ENCODE results near the gene MRPL34. TPM values are rescaled to one million over a fixed set of nuclear protein-coding genes. Genes with fewer than 3 reads are reported as not detected.

MRPL34 gene
- total and polyA plus RNA-seq, 3 experiments from 2014 or later: 136 to 227 (median 138) TPM

DNA sequence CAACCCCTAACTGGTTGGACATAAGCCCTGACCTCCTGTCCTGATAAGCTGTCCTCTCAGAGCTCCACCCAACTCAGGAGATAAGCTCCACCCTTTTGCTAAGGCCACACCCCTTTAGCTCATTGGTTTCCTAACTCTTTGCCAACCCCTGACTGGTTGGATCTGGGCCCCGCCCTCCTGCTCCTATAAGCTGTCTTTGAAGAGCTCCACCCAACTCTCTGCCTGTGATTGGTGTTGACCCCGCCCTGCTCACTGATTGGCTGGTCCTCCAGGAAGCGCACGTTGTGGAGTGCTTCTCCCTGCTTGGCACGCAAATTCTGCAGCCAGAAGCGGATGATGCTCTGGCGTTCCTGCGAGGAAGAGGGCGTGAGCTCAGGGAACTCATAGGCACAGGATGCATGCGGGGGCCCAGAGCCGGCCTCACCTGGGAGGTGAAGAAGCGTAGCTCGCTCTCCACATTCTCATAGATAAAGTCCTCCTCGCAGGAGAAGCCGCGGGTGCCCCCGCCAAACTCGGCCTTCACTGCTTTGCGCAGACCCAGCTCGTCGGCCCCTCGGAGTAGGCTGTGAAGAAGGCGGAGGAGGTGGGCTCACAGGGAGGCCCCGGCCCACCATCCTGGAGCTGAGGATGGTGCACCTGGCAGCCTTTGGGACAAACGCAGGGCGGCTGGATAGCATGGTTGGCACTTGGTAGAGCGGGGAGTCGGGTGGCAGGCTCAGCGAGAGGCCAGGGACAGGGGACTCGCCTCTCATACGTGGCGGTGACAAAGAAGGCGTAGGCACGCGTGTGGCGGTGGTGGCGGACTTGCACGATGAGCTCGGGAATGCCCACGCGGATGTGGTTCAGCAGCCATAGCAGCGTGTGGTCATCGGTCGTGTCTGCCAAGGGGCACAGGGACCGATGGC is 27.3 kb downstream of the MRPL34 start:
- Mint-ChIP-seq H3K9me3 (no peaks in the 10 kb centered on the region), H3K4me3 (peak overlapping the region in 5 of 7 donors; percentile 20 to 89 (median 57)), H3K27ac (peak overlapping the region in 2 of 8 donors; percentile 37 to 38), H3K27me3 (no peaks in the 10 kb centered on the region), H3K4me1 (peaks cover 32 to 57% (median 33%) of the 10 kb centered on the region in 3 donors), H3K36me3 (peaks cover 0 to 13% (median 3%) of the 10 kb centered on the region in 3 donors)
- no peak overlapping the region for H3K4me3 ChIP-seq (ENCODE audit: low read length)
- no peaks in the 10 kb centered on the region for H3K9me3 ChIP-seq (ENCODE audit: low read length)
- H3K27me3 ChIP-seq (ENCODE audit: insufficient read depth, low read length, poor library complexity, severe bottlenecking): no peaks in the 10 kb centered on the region
- ChIA-PET POLR2A (interaction anchor here (0.8 to 2.1 kb wide), 4 partner anchors 23 to 259 kb away, joined by 3 to 9 read pairs (median 4); partner anchors contain the start of gene DDA1), CTCF (interaction anchor here (0.7 to 3.2 kb wide), 8 partner anchors 11 to 257 kb away, joined by 3 to 13 read pairs (median 4); partner anchors contain the start of genes BABAM1, DDA1, HAUS8 and MRPL34)
- H3K4me1 ChIP-seq (ENCODE audit: insufficient read depth, low read length): peaks cover 25% of the 10 kb centered on the region
- no peaks in the 10 kb centered on the region for H3K36me3 ChIP-seq (ENCODE audit: insufficient read depth, low read length)
- no peak overlapping the region for H3K27ac ChIP-seq (ENCODE audit: low read depth, low read length)
- DNase-seq: peak in 1 of 5 donors; percentile 34

DNA sequence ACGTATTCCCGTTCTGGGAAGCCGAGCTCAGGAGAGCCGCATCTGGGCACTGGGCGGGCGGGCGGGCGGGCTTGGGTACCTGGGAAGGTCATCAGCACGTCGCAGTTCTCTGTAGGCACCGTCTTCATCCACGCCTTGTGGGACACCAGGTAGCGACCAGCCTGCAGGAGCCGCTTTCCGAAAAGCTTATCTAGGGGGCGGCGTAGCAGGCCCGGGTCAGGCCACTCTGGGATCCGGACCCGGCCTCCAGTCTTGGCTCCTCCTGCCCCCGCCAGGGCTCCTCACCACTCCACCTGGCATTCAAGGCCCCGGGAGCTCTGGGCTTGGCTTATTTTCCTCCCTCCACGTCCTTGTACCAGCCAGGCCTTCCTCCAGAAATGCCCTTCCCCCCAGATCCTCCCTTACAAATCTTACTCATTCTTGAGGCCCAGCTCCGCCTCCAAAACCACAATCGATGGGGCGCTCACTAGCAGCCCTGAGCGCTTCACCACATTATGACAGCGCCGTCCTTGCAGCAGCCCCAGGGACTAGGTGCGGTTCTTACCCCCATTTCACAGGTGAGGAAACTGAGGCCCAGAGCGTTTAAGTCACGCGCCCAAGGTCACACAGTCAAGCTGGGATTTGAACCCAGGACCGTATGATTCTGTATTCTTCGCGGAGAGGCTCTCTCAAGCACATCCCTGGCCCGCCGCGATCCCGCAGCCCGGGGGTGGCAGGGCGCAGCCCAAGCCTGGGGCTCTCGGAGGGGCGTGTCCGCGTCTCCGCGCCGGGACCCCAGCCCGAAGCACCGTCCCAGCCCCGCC is 28.1 kb downstream of the MRPL34 start:
- Histone ChIP-seq H3K4me1 (ENCODE audit: insufficient read depth, low read length) (peaks cover 32% of the 10 kb centered on the region), H3K9me3 (ENCODE audit: low read length) (no peaks in the 10 kb centered on the region), H3K27ac (ENCODE audit: low read depth, low read length) (peak overlapping the region; percentile 74), H3K36me3 (ENCODE audit: insufficient read depth, low read length) (no peaks in the 10 kb centered on the region), H3K4me3 (ENCODE audit: low read length) (peak overlapping the region; percentile 82), H3K27me3 (ENCODE audit: insufficient read depth, low read length, poor library complexity, severe bottlenecking) (no peaks in the 10 kb centered on the region)
- Mint-ChIP-seq H3K36me3 (peaks cover 0 to 13% (median 3%) of the 10 kb centered on the region in 3 donors), H3K9me3 (no peaks in the 10 kb centered on the region), H3K27ac (peak overlapping the region in 7 of 8 donors; percentile 34 to 89 (median 85)), H3K4me3 (peak overlapping the region; percentile 86 to 93 (median 89)), H3K4me1 (peaks cover 32 to 65% (median 33%) of the 10 kb centered on the region in 3 donors), H3K27me3 (no peaks in the 10 kb centered on the region)
- peak; percentile 42 to 85 (median 48) for DNase-seq
- POLR2A ChIA-PET: interaction anchor here (1.3 to 2.1 kb wide), 4 partner anchors 25 to 259 kb away, joined by 3 to 9 read pairs (median 4); partner anchors contain the start of gene DDA1
- CTCF ChIA-PET: interaction anchor here (0.7 to 3.2 kb wide), 8 partner anchors 12 to 258 kb away, joined by 3 to 13 read pairs (median 4); partner anchors contain the start of genes BABAM1, DDA1, HAUS8 and MYO9B

DNA sequence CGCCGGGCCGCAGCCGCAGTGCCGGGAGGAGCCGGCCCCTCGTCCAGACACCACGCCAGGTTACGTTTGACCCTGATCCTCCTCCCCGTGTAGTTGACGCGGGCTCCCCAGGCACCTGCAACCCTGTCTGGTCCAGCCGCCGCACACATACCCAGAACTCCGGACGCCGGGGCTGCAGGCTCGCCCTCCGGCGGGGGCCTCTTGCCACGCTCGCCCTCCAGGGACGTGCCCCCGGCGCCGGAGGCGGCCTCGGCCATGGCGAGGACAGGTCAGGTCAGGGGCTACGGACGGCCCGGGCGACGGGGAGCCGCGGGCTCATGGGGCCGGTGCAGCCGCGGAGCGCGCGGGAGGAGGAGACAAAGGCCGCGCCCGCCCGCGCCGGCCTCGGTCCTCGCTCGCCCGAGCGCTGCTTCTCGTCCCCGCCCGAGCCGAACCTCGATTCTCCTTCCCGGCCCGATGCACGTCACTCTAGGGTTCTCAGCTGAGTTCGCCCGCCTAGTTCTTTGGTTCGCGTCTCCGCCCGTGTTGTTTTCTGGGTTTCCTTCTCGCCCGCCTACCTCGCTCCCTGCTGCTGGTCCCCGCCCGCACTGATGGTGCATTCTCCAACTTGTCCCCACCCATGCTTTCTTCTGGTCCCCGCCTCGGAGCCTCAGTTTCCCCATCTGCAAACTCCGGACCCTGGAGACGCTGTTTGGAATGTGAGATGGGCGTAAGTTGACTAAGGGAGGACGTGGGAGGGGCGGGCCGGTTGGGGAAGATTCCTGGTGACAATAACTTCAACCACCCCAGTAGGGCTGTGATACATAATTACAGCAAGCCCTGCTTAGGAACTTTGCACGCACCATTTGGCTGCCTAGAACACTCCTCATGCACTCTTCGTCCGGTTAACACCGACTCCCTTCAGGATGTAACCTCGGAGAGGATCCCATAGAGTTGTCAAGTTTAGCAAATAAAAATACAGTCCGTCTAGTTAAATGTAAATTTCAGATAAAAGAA is 29.0 kb downstream of the MRPL34 start, which contains the start of gene ANO8:
ANO8 (minus strand) TSS at position 442 of the 996 bp plus-strand sequence; CDS start at position 257, 185 bp downstream.
- CTCF ChIA-PET: interaction anchor here (0.8 to 3.2 kb wide), 9 partner anchors 10 to 131 kb away, joined by 3 to 13 read pairs (median 4); partner anchors contain the start of gene DDA1
- H3K4me1 ChIP-seq (ENCODE audit: insufficient read depth, low read length): peaks cover 25% of the 10 kb centered on the region

DNA sequence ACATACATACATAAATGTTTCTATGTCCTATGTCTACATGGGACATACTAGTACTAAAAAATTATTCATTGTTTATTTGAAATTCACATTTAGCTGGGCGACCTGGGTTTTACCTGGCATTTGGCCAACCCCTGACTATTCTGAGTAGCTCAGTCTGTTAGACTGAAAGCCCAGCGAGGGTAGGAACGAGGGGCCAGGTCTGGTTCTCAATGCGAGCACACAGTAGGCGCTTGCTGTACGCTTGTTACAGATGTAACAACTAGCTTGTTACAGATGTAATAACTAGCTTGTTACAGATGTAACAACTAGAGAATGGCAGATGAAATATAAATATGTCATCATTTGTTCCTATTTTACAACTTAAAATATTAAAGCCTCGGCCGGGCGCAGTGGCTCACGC is 29.9 kb downstream of the MRPL34 start:
- peak overlapping the region; percentile 74 for H3K27ac ChIP-seq (ENCODE audit: low read depth, low read length)
- H3K4me3 Mint-ChIP-seq: peak overlapping the region in 6 of 7 donors; percentile 32 to 94 (median 88)

More for the DNA sequence above, 29.0 kb downstream of the MRPL34 start, which contains the start of gene ANO8:
- Histone ChIP-seq H3K4me3 (ENCODE audit: low read length) (peak within 1 kb of the TSS; percentile 82), H3K36me3 (ENCODE audit: insufficient read depth, low read length) (no peaks in the 10 kb centered on the region), H3K9me3 (ENCODE audit: low read length) (no peaks in the 10 kb centered on the region), H3K27ac (ENCODE audit: low read depth, low read length) (peak within 1 kb of the TSS; percentile 74), H3K27me3 (ENCODE audit: insufficient read depth, low read length, poor library complexity, severe bottlenecking) (no peaks in the 10 kb centered on the region)
- POLR2A ChIA-PET: interaction anchor here (0.6 to 2.1 kb wide), 5 partner anchors 11 to 151 kb away, joined by 3 to 13 read pairs (median 4); partner anchors contain the start of genes DDA1 and MRPL34
- H3K27me3 Mint-ChIP-seq: no peaks in the 10 kb centered on the region
- no peaks in the 10 kb centered on the region for H3K9me3 Mint-ChIP-seq
- H3K4me3 Mint-ChIP-seq: peak within 1 kb of the TSS; percentile 88 to 94 (median 90)
- DNase-seq: peak; percentile 87 to 96 (median 93)
- H3K36me3 Mint-ChIP-seq: peaks cover 0 to 13% (median 3%) of the 10 kb centered on the region in 3 donors
- peak within 1 kb of the TSS; percentile 80 to 89 (median 86) for H3K27ac Mint-ChIP-seq
- H3K4me1 Mint-ChIP-seq: peaks cover 31 to 58% (median 33%) of the 10 kb centered on the region in 3 donors

DNA sequence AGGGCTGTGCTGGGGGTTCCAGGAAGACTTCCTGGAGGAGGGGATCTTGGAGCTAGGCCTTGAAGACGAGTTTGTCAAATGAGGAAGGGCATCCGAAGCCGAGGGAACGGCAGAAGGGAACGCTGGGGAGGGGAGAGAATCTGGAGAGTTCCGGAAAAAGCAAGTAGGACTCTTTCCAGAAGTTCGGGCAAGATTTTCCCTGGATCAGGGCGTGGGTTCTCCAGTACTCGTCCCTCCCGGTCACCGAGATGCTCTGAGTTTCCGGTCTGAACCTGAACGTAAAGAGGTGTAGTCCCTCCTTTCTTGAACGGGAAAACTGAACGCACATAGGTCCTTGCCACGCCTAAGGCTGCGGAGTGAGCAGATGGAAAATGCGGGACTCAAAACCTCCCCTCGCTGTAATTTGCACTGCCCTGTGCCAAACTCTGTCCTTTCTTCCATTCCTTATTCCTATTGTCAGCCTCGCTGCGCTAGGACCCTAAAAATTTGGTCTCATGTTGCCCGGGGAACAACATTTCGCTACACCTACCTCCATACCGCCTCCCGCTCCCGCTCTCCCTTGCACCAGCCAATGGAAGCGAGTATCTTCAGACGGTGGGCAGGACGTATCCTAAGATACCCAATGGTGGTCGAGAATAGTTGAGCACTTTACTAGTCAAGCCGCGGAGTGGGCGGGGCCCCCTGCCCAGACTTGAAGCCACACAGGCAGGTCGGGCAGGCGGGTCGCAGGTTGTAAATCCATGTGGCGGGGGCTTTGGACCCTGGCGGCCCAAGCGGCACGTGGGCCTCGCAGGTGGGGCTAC is 31.4 kb downstream of the MRPL34 start, which contains the start of gene GTPBP3:
GTPBP3 (plus strand) TSS at position 682 of the 803 bp plus-strand sequence; CDS start at position 741, 59 bp downstream.
- H3K36me3 ChIP-seq (ENCODE audit: insufficient read depth, low read length): no peaks in the 10 kb centered on the region
- H3K27me3 ChIP-seq (ENCODE audit: insufficient read depth, low read length, poor library complexity, severe bottlenecking): no peaks in the 10 kb centered on the region
- POLR2A ChIA-PET: interaction anchor here (0.9 kb wide), 1 partner anchor 83 kb away, joined by 4 read pairs; the partner anchor contains the start of gene MVB12A
- H3K27ac ChIP-seq (ENCODE audit: low read depth, low read length): peak within 1 kb of the TSS; percentile 91
- CTCF ChIA-PET: no interaction called here
- Mint-ChIP-seq H3K4me3 (peak within 1 kb of the TSS; percentile 83 to 94 (median 90)), H3K9me3 (no peaks in the 10 kb centered on the region), H3K4me1 (peaks cover 26 to 50% (median 33%) of the 10 kb centered on the region in 3 donors), H3K27me3 (no peaks in the 10 kb centered on the region), H3K36me3 (peaks cover 0 to 21% (median 3%) of the 10 kb centered on the region in 3 donors), H3K27ac (peak within 1 kb of the TSS; percentile 84 to 99 (median 92))
- peak; percentile 95 to 98 (median 95) for DNase-seq
- H3K4me1 ChIP-seq (ENCODE audit: insufficient read depth, low read length): peaks cover 24% of the 10 kb centered on the region
- H3K9me3 ChIP-seq (ENCODE audit: low read length): no peaks in the 10 kb centered on the region
- peak within 1 kb of the TSS; percentile 94 for H3K4me3 ChIP-seq (ENCODE audit: low read length)

More for the DNA sequence above, 29.9 kb downstream of the MRPL34 start:
- Histone ChIP-seq H3K36me3 (ENCODE audit: insufficient read depth, low read length) (no peaks in the 10 kb centered on the region), H3K4me3 (ENCODE audit: low read length) (no peak overlapping the region), H3K4me1 (ENCODE audit: insufficient read depth, low read length) (peaks cover 24% of the 10 kb centered on the region), H3K9me3 (ENCODE audit: low read length) (no peaks in the 10 kb centered on the region), H3K27me3 (ENCODE audit: insufficient read depth, low read length, poor library complexity, severe bottlenecking) (no peaks in the 10 kb centered on the region)
- peaks cover 28 to 53% (median 33%) of the 10 kb centered on the region in 3 donors for H3K4me1 Mint-ChIP-seq
- H3K36me3 Mint-ChIP-seq: peaks cover 0 to 13% (median 3%) of the 10 kb centered on the region in 3 donors
- CTCF ChIA-PET: interaction anchor here (0.8 to 1.5 kb wide), 5 partner anchors 10 to 42 kb away, joined by 3 to 6 read pairs (median 4); partner anchors contain the start of gene DDA1
- no peak for DNase-seq
- no peaks in the 10 kb centered on the region for H3K27me3 Mint-ChIP-seq
- POLR2A ChIA-PET: interaction anchor here (0.6 to 2.1 kb wide), 7 partner anchors 10 to 152 kb away, joined by 3 to 13 read pairs (median 4); partner anchors contain the start of genes DDA1 and MRPL34
- peak overlapping the region in 5 of 8 donors; percentile 12 to 93 (median 80) for H3K27ac Mint-ChIP-seq
- H3K9me3 Mint-ChIP-seq: no peaks in the 10 kb centered on the region

Measured in CD8-positive, alpha-beta memory T cell (primary cell).